GM20000 (cell line): ENCODE measurements around the gene TIRAP.

Source experiments
- DNase-seq: peaks from one replicate; pipeline ENCODE4 v3.0.0; 2012; ENCODE audit warnings: low spot score
- TF ChIP-seq, protein P1 (sequence below): IDR thresholded peaks from 2 replicates; pipeline ENCODE4 v1.5.1; 2012; ENCODE audit warnings: mild to moderate bottlenecking, control low read depth; ENCODE audit errors: extremely low read depth, missing control alignments

Gene TIRAP

DNA sequence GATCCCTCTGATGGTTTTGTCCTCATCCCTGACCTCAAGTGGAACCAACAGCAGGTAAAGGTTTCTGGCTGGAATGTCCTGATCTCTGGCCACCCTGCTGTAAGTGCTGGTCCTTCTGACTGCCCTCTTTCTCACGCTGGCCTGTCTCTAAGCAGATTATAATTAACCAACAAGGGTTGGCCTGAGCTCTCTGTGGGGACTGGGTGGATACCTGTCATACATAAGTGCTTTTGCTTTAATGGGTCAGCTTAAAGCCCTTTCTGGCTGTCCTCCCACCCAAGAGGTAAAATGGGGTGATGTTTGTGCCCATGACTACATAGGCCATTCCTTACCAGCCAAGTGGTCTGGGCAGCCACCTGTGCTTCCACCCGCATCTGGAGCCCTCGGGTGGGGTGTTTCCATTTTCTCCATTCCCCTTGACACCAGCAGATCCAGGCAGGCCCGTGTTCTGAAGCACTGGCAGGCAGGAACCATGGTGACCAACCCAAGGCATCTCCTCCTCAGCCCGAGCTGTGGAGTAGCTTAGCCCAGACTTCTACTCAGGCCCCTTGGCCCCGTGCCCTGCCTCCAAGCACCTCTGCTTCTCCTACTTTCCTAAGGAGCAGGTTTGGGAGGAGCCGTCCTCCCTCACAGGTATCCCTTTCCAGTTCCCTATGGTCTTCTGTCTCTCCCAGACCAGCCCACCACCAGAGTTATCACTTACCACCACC is 55.6 kb downstream of the TIRAP start:
- no peak for DNase-seq
- TF ChIP-seq, protein P1, sequence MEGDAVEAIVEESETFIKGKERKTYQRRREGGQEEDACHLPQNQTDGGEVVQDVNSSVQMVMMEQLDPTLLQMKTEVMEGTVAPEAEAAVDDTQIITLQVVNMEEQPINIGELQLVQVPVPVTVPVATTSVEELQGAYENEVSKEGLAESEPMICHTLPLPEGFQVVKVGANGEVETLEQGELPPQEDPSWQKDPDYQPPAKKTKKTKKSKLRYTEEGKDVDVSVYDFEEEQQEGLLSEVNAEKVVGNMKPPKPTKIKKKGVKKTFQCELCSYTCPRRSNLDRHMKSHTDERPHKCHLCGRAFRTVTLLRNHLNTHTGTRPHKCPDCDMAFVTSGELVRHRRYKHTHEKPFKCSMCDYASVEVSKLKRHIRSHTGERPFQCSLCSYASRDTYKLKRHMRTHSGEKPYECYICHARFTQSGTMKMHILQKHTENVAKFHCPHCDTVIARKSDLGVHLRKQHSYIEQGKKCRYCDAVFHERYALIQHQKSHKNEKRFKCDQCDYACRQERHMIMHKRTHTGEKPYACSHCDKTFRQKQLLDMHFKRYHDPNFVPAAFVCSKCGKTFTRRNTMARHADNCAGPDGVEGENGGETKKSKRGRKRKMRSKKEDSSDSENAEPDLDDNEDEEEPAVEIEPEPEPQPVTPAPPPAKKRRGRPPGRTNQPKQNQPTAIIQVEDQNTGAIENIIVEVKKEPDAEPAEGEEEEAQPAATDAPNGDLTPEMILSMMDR: no peak

DNA sequence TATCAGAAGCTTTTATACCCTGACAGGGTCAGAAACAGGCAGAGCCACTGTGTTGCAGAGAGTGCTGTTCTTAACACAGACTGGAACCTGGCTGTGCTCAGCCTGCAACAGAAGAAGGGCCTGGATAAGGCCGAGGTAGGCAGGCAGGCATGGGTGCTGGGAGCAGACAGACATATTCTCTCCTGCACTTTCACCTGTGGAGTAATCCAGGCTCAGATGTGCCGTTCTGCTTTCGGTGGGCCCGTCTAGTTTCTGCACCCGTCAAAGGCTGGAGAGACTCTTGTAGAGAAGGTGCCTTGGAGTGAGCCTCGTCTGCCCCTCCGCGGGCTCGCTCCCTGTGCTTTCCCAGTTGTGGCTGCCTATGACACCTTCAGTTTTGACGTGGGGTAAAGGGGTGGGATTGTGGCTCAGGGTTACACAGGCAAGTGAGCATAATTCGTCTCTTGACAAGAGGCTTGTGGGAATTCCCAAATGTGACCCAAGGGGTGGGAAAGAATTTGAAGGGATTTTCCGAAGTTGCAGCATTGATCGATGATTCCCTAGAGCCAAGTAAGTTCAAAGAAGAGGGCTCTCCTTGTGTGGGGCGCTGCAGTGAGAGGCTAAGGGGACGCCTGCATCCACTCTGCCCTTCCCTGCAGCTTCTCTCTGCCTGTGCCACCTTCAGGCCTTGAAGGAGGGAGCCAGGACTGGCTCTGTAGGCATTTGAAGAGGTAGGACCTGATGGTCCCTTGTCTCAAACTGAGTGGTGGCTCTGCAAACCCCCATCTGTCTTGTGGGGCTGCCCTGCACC is 56.4 kb downstream of the TIRAP start:
- no peak for DNase-seq
- TF ChIP-seq, protein P1: no peak

DNA sequence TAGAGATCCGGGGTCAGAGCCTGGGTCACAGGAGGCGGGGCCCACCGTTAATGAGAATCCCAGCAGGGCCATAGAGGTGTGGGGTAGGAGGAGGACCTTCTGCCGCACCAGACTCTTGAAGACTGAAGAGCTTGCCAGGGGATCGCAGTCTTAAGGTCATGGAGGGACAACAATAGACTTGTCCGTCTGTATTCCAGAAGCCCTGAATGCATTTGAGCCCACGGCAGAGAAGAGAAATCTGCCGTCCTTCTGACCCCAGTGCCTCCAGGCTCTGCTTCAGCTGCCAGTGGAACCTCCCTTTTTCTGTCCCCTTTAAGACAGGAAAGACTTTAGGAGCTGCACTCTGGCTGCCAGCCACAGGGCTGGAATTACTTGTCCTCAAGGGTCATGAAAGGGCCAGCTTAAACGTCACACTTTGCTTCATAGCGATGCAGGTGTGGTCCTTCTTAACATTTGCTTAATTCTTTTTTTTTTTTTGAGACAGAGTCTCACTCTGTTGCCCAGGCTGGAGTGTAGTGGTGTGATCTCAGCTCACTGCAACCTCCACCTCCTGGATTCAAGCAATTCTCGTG is 57.1 kb downstream of the TIRAP start:
- TF ChIP-seq, protein P1: no peak
- DNase-seq: no peak

DNA sequence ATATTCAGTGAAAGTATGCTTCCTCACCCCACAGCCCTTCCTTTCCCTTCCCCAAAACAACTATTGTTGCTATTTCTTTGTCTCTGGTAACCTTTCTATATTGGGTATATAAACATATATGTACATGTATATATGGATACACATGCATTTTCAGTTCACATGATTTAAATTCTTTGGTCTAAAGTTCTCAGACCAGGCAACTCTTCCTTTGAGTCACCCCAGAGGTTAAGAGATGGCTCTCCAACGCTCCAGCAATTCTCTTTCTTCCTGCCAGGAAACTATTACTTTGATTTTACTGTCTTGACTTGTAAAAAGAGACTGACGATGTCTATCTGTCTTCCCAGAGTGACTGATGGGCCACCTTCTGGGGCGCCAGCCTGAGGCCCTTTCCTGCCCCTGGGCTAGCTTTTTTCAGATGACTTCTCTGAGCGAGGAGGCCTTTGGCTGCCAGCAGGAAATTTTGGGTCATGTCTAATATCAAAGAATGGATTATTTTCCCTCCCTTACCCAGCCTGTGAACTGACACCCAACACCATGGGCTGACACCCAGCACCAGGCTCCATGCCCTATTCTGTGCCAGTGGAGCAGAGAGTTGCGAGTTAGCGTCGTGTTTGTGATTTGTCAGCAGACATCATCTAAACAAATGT is 58.2 kb downstream of the TIRAP start:
- TF ChIP-seq, protein P1: no peak

DNA sequence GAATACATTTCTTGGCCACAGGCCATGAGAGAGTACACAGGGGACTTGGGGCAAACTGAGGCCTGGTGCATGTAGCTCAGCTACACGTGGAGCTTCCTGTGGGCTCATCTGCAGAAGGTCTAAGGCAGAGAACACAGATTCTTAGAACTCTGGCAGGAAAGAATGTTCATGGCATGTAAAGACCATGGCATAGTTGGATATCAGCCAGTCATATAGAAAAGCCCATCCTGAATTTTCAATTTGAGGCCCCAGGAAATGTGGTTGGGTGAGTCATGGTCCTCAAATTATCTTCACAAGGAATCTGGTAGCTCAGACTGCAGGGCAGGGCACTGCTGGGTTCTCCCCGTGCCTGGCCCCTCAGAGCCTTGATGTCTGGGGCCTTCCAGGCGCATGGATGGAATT is 58.9 kb downstream of the TIRAP start:
- TF ChIP-seq, protein P1: no peak
- no peak for DNase-seq

More for the DNA sequence above, 58.2 kb downstream of the TIRAP start:
- DNase-seq: no peak

DNA sequence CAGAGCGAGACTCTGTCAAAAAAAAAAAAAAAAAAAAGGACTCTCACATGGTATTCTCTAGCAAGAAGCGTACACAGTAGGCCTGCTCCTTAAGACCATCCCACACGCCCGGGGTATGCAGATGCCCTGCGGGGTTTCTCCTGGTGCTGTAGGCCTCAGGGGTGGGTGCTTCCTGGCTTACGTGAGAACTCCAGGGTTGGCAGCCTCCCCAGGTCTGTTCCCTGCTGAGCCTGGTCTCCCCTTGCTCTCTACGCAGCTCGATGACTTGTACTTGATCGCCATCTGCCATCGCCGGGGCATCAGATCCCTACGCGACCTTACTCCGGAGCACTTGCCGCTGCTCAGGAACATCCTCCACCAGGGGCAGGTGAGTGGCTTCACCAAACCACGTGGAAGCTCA is 60.2 kb downstream of the TIRAP start:
- no peak for DNase-seq
- TF ChIP-seq, protein P1: no peak
